NCI-H82 treated with DMSO at 0.1 percent for 48 hours (cell line): ENCODE data around the gene POP4.

ENCODE experiments used
- DNase-seq: peaks from one replicate; lab custom pipeline; 2025; ENCODE audit not compliant: unreplicated experiment; lab: John Stamatoyannopoulos, UW

Gene POP4

GRCh38 chr19:29629836-29630534, 23.9 kb downstream of the POP4 start:
- DNase-seq: no peak

DNA sequence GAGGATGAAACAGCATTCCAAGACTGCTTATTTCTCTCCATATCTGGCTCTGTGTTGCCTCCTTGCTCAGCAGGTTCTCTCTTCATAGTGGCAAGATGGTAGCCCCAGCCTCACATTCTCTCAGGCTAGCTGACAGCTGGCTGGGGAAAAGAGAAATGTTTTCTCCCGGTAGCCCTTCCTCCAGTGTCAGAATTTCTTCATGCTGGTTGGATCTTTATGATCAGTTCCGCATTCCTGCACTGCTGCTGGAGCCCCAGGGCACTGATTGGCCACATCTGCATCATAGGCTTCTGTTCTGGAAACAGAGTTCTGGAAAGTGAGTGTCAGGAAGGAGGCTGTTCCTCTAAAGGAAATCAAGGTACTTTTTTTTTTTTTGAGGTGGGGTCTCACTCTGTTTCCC, 24.6 kb downstream of the POP4 start:
- DNase-seq: no peak

DNA sequence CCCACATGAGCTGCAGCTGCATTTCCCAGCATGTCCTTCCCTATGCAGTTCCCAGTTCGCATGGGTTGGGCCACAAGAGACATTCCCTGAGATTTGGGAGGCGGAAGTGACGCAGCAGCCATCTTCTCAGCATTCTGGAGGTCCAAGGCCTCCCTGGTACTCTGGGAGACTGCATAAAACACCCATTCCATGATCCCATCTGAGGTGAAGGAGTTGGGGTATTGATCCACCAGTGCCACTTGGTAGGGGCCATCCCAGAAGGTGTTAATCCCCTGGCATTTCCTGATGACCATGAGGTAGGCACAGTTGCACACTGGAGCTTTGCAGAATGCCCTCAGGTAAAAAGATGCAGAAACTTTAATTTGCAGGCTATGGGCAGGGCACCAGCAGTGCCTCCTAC, 25.4 kb downstream of the POP4 start:
- DNase-seq: no peak

- DNase-seq: no peak
Observed at GRCh38 chr19:29634002-29634401, 27.9 kb downstream of the POP4 start.

DNA sequence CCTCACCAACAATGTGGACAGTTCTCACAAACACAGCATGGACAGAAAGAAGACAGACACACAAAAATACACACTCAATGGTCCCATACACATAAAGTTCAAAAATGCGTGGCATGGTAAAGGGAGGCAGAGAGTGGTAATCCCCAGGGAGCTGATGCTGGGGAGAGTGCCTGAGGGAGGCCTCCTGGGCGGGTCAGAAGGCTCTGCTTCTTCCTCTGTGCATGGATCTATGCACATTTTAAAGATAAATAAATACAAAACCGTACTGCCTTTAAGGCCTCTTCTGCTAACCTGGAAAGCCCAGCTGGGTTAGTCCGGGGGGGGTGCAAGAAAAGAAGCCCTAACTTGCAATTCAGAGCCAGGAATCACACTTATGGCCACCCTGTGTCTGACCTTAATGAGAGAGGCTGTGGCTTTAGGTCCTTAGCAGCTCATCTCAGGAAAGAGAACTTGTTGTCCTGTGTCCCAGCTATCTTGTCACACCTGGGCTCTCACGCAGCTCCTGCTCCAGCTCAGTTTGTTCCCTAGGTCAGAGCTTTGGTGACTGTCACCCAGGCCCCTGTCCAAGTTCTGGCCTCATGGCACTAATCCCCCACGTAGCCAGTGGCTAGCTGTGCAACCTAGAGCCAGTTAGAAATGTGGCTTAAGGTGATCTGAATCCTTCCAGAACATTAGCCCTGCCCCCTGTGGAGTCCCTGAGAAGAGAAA, 28.5 kb downstream of the POP4 start:
- DNase-seq: no peak

GRCh38 chr19:29635963-29636362, 29.9 kb downstream of the POP4 start:
- DNase-seq: no peak

GRCh38 chr19:29636553-29637360, 30.7 kb downstream of the POP4 start:
- DNase-seq: no peak

DNA sequence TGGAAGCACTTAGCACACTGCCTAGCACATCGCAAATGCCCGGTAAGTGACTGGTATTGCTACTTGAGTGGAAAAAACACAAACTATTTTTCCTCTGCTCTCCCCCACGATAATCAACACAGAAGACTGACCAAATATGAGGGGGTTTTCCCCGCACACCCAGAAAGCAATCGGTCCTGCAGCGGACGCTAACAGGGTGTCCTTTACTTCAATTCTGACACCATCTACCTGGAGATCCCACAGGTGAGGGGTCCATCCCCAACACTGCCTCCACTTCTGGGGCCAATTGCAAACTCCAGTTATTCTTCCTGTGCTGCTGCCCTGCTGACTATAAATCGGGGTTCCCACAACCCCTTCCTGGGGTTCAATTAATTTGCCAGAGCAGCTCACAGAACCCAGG, 33.0 kb downstream of the POP4 start:
- no peak for DNase-seq

DNA sequence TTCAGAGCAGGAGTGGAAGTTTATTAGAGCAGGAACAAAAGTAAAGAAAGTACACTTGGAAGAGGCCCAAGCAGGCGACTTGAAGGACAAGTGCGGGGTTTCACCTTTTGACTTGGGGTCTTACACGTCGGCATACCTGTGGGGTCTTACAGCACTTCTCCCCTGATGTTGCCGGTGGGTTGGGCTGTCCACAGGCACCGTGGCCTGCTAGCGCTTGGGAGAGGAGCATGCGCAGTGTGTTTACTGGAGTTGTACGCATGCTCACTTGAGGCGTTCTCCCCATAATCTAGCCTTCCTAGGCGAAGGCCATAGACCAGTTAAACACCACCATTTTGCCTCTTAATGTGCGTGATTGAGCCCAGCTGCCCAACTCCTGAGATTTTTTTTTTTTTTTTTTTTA, 34.1 kb downstream of the POP4 start:
- DNase-seq: no peak

- DNase-seq: no peak
Observed at GRCh38 chr19:29641597-29641996, 35.5 kb downstream of the POP4 start.

GRCh38 chr19:29643361-29643935, 37.4 kb downstream of the POP4 start:
- DNase-seq: no peak

GRCh38 chr19:29644210-29644609, 38.1 kb downstream of the POP4 start:
- no peak for DNase-seq

DNA sequence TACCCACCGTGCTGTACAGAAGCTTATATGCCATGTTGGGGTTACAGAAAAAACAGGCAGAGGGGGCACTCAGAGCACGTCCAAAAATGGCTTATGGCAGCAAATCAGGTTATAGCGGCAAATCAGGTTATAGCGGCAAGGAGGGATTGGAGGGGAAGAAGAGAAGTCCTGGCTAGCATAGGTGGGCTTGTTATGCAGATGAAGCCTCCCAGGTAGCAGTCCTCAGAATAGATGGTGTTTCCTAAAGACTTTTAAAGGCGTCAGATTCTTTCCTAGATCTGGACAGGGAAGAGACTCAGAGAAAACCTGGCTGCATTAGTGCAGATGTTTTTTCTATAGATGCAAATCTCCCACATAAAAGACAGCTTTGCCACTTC, 39.4 kb downstream of the POP4 start:
- no peak for DNase-seq

- DNase-seq: no peak
Observed at GRCh38 chr19:29645911-29646310, 39.8 kb downstream of the POP4 start.

DNA sequence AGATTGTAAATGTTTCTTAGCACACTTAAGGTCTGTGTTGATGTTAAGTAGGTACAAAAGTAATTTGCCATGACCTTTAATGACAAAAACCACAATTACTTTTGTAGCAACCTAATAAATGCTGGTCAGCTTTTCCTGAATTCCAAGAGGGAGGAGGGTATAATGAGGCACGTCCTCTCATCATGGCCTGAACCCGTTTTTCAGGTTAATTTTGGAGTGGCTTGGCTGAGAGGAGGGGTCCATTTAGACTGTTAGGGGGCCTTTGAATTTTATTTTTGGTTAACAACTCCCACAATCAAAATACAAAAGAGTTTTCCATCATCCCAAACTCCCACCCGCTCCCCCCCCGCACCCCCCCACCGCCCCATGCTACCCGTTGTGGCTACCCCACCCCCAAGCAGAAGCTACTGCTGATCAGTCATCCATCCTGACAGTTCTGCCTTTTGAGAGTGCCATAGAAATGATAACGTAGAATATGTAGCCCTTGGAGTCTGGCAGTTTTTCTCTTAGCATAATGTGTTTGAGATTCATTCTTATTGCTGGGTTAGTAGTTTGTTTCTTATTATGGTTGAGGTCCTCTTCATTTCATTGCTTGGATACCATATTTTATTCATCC, 44.8 kb downstream of the POP4 start:
- no peak for DNase-seq

DNA sequence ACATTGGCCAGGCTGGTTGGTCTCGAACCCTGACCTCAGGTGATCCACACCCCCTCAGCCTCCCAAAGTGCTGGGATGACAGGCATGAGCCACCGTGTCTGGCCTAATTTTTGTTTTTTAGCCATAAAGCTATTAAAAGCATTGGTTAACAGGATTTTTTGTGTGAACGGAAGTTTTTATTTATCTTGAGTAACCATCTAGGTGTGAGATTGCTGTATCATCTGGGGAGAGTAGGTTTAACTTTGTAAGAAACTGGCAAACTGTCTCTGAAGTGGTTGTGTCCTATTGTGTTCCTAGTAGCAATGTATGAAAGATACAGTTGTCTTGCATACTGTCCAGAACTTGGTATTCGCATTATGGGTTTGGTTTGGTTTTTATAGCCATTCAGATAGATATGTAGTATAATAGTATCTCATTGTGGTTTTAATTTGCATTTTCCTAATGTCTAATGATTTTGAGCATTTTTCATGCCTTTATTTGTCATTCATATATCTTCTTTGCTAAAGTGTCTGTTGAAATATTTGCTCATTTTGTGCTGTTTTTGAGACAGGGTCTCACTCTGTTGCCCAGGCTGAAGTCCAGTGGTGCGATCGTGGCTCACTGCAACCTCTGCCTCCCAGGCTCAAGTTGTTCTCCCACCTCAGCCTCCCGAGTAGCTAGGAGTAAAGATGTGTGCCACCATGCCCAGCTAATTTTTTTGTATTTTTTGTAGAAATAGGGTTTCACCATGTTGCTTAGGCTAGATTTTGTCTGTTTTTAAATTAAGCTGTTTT, 45.7 kb downstream of the POP4 start:
- no peak for DNase-seq

DNA sequence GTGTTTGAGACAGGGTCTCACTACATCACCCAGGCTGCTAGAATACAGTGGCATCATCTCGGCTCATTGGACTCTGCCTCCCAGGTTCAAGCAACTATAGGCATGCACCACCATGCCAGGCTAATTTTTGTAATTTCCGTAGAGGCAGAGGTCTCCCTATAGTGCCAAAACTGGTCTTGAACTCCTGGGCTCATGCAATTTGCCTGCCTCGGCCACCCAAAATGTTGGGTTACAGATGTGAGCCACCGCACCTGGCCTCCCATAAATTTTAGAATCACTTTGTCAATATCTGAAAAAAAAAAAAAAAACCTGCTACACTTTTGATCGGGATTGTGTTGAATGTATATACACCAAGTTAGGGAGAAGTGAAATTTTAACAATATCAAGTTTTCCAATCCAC, 47.3 kb downstream of the POP4 start:
- no peak for DNase-seq

GRCh38 chr19:29655648-29656335, 49.7 kb downstream of the POP4 start:
- DNase-seq: no peak

GRCh38 chr19:29658221-29658991, 52.3 kb downstream of the POP4 start:
- no peak for DNase-seq
